Measurements from ENCODE around the gene TSPAN5.
A peak's percentile ranks its signal among the peaks of the same experiment; 100 is the strongest.

TSPAN5 gene

GRCh38 chr4:98617358-98618047 is 40.9 kb downstream of the TSPAN5 start:
- no peak for DNase-seq (ENCODE audit: low read depth)

- DNase-seq (ENCODE audit: low read depth), result no peak
These were observed 42.4 kb downstream of the TSPAN5 start for GRCh38 chr4:98615991-98616390.

GRCh38 chr4:98614662-98615061 is 43.7 kb downstream of the TSPAN5 start:
- DNase-seq (ENCODE audit: low read depth), result no peak

GRCh38 chr4:98614094-98614493 is 44.3 kb downstream of the TSPAN5 start:
- DNase-seq (ENCODE audit: low read depth), result no peak

GRCh38 chr4:98613453-98614075 is 44.8 kb downstream of the TSPAN5 start:
- DNase-seq (ENCODE audit: low read depth), result no peak

GRCh38 chr4:98612318-98613250 is 45.8 kb downstream of the TSPAN5 start:
- peak; percentile 27 for DNase-seq (ENCODE audit: low read depth)

GRCh38 chr4:98611677-98612317 is 46.6 kb downstream of the TSPAN5 start:
- DNase-seq (ENCODE audit: low read depth), result no peak

GRCh38 chr4:98610926-98611676 is 47.3 kb downstream of the TSPAN5 start:
- DNase-seq (ENCODE audit: low read depth), result no peak

GRCh38 chr4:98610431-98610830 is 48.0 kb downstream of the TSPAN5 start:
- no peak for DNase-seq (ENCODE audit: low read depth)

- DNase-seq (ENCODE audit: low read depth), result no peak
These were observed 48.5 kb downstream of the TSPAN5 start for GRCh38 chr4:98609934-98610333.

- no peak for DNase-seq (ENCODE audit: low read depth)
These were observed 50.1 kb downstream of the TSPAN5 start for GRCh38 chr4:98608356-98608755.

GRCh38 chr4:98606894-98607293 is 51.5 kb downstream of the TSPAN5 start:
- DNase-seq (ENCODE audit: low read depth), result no peak

GRCh38 chr4:98605216-98605615 is 53.2 kb downstream of the TSPAN5 start:
- DNase-seq (ENCODE audit: low read depth), result no peak

GRCh38 chr4:98604723-98605122 is 53.7 kb downstream of the TSPAN5 start:
- no peak for DNase-seq (ENCODE audit: low read depth)

- DNase-seq (ENCODE audit: low read depth), result no peak
These were observed 54.5 kb downstream of the TSPAN5 start for GRCh38 chr4:98603683-98604521.

GRCh38 chr4:98602270-98602669 is 56.1 kb downstream of the TSPAN5 start:
- no peak for DNase-seq (ENCODE audit: low read depth)

- DNase-seq (ENCODE audit: low read depth), result no peak
These were observed 56.7 kb downstream of the TSPAN5 start for GRCh38 chr4:98601708-98602107.

- DNase-seq (ENCODE audit: low read depth), result no peak
These were observed 58.7 kb downstream of the TSPAN5 start for GRCh38 chr4:98599617-98600205.

- no peak for DNase-seq (ENCODE audit: low read depth)
These were observed 71.5 kb downstream of the TSPAN5 start for GRCh38 chr4:98586962-98587354.

GRCh38 chr4:98586291-98586961 is 72.0 kb downstream of the TSPAN5 start:
- DNase-seq (ENCODE audit: low read depth), result no peak
